Measurements from ENCODE around the gene MAPK14.

DNA sequence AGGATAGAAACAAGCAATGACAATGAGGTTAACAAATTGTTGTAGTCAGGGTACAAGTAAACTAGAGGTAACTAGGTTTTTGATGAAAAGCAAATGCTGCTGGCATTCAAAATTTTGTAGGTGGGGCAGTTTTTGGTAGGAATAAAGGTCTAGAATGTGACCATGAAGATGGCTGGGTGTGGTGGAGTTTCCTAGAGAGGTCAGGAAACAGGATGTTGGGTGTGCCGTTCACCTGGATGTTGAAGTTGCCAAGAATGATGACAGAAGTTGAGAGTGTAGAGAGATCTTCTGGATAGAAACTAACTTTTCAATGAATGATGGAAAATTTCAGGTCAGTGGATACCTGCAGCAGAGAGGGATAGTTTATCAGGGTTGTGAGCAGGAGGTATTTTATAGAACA lies 22.7 kb downstream of the MAPK14 start:
- TF ChIP-seq, protein P1, sequence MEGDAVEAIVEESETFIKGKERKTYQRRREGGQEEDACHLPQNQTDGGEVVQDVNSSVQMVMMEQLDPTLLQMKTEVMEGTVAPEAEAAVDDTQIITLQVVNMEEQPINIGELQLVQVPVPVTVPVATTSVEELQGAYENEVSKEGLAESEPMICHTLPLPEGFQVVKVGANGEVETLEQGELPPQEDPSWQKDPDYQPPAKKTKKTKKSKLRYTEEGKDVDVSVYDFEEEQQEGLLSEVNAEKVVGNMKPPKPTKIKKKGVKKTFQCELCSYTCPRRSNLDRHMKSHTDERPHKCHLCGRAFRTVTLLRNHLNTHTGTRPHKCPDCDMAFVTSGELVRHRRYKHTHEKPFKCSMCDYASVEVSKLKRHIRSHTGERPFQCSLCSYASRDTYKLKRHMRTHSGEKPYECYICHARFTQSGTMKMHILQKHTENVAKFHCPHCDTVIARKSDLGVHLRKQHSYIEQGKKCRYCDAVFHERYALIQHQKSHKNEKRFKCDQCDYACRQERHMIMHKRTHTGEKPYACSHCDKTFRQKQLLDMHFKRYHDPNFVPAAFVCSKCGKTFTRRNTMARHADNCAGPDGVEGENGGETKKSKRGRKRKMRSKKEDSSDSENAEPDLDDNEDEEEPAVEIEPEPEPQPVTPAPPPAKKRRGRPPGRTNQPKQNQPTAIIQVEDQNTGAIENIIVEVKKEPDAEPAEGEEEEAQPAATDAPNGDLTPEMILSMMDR (conservative IDR thresholded peaks at IDR 0.05), result no peak
- no peak for TF ChIP-seq EZH2 (IDR thresholded peaks at IDR 0.05; ENCODE audit: low read depth)

All from PC-9 (cell line).